ENCODE data around the gene CCNK.

Gene CCNK

GRCh38 chr14:99480917-99481744 lies at the start of gene CCNK:
CCNK (plus strand) TSS chr14:99481409; CDS start chr14:99492678, 11,269 bp downstream.
- peak; percentile 100 for DNase-seq

- no peak for DNase-seq
Measured at GRCh38 chr14:99431986-99432385, 49.2 kb upstream of the CCNK start.

- DNase-seq: no peak
Measured at GRCh38 chr14:99432485-99432884, 48.7 kb upstream of the CCNK start.

GRCh38 chr14:99435327-99435726 lies 45.9 kb upstream of the CCNK start:
- no peak for DNase-seq

GRCh38 chr14:99436247-99437180 lies 44.7 kb upstream of the CCNK start:
- DNase-seq: no peak

- DNase-seq: no peak
Measured at GRCh38 chr14:99437706-99438105, 43.5 kb upstream of the CCNK start.

- DNase-seq: no peak
Measured at GRCh38 chr14:99440278-99440677, 40.9 kb upstream of the CCNK start.

- no peak for DNase-seq
Measured at GRCh38 chr14:99441157-99441870, 39.9 kb upstream of the CCNK start.

- DNase-seq: no peak
Measured at GRCh38 chr14:99441918-99442317, 39.3 kb upstream of the CCNK start.

- no peak for DNase-seq
Measured at GRCh38 chr14:99445931-99446330, 35.3 kb upstream of the CCNK start.

GRCh38 chr14:99447739-99448138 lies 33.5 kb upstream of the CCNK start:
- DNase-seq: no peak

- DNase-seq: no peak
Measured at GRCh38 chr14:99450266-99450665, 30.9 kb upstream of the CCNK start.

- no peak for DNase-seq
Measured at GRCh38 chr14:99451234-99451633, 30.0 kb upstream of the CCNK start.

GRCh38 chr14:99452968-99453367 lies 28.2 kb upstream of the CCNK start:
- DNase-seq: no peak

GRCh38 chr14:99454246-99454645 lies 27.0 kb upstream of the CCNK start:
- no peak for DNase-seq

GRCh38 chr14:99459481-99460100 lies 21.6 kb upstream of the CCNK start:
- DNase-seq: no peak

- DNase-seq: no peak
Measured at GRCh38 chr14:99460793-99461192, 20.4 kb upstream of the CCNK start.

GRCh38 chr14:99461411-99462085 lies 19.7 kb upstream of the CCNK start:
- no peak for DNase-seq

GRCh38 chr14:99462210-99462609 lies 19.0 kb upstream of the CCNK start:
- DNase-seq: no peak

GRCh38 chr14:99463974-99464373 lies 17.2 kb upstream of the CCNK start:
- no peak for DNase-seq

GRCh38 chr14:99465288-99465687 lies 15.9 kb upstream of the CCNK start:
- DNase-seq: no peak

GRCh38 chr14:99466758-99467157 lies 14.5 kb upstream of the CCNK start:
- DNase-seq: no peak

Measured in activated CD4-positive, alpha-beta T cell treated with anti-CD3 and anti-CD28 coated beads, Interleukin-2, amount 50 U/mL, for 1 hour (primary cell).